ENCODE measurements around the gene SGIP1.

SGIP1 gene

DNA sequence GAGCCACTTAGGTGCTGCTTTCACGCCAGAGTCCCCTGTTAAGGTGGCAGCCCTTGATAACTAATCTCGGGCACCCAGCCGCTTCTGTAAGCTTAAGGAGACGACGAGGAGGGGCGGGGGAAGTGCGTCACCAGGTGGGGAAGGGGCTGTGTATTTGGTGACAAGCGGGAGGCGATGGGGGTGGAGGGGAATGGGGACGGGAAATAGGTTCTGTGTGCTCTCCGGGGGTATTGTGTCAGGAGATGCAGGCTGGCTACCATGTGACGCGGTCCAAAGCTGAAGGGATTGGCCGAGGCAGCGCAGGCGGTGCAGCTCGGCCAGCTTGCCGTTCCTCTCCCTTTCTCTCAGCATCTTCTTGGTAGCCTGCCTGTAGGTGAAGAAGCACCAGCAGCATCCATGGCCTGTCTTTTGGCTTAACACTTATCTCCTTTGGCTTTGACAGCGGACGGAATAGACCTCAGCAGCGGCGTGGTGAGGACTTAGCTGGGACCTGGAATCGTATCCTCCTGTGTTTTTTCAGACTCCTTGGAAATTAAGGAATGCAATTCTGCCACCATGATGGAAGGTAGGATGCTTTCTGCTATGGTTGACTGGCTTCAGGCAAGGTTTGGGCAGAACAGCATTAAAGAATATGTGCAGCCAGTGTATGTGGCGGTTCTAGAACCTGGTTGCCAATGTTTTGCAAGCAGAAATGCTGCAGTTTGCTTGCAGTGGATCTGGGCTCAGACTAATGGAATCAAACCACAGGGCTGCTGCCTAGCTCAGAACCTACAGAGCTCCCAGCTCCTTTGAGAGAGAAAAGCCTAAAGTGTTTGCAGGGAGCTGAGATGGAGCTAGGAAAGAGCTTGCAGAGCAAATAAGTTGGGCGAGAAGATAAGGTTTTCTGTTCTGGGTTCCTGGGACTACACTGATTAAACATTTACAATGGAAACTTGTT is at the start of gene SGIP1:
Gene SGIP1, plus strand, starts transcription at position 350 of the 937 bp plus-strand sequence. Its CDS starts 206 bp downstream, at position 556.
- peak; percentile 56 for DNase-seq

GRCh38 chr1:66489151-66489550 is 44.8 kb upstream of the SGIP1 start:
- DNase-seq: no peak

- no peak for DNase-seq
Observed at GRCh38 chr1:66489972-66490601, 43.9 kb upstream of the SGIP1 start.

DNA sequence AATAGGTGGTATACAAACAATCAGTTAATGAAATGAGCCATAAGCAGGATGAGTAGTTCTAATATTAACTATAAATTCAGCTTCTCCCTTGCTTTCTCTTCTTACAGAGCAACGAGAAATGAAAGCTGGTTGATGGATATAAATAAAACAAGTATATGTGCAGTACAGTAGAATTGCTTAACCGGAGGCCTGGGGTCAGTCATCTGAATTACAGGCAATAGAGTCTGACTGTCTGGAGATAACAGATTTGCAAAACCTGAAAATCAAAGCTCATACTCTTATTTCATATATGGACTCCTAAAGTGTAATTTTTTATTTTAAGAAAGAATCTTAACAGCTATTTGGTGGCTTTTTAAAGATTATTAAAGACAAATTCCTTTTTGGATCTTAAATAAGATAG is 43.1 kb upstream of the SGIP1 start:
- DNase-seq: no peak

- no peak for DNase-seq
Observed at GRCh38 chr1:66492424-66492823, 41.5 kb upstream of the SGIP1 start.

DNA sequence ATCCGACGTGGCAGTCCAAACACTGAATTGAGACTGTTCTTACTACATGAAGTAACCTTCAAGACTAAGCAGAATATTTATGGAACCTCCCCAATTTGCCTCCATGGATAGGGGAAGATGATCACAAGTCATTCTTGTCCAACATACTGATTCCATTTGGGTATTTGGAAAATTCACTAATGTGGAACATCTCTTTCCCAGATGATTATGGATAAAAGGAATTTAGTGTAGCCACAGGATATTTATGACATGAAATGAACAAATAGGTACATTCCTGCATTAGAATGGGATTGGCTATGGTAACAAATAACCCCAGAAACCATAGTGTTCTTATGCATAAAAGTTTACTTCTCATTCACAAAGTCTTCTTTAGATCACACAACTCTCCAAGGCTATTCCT is 40.2 kb upstream of the SGIP1 start:
- no peak for DNase-seq

- DNase-seq: no peak
Observed at GRCh38 chr1:66494482-66494881, 39.5 kb upstream of the SGIP1 start.

DNA sequence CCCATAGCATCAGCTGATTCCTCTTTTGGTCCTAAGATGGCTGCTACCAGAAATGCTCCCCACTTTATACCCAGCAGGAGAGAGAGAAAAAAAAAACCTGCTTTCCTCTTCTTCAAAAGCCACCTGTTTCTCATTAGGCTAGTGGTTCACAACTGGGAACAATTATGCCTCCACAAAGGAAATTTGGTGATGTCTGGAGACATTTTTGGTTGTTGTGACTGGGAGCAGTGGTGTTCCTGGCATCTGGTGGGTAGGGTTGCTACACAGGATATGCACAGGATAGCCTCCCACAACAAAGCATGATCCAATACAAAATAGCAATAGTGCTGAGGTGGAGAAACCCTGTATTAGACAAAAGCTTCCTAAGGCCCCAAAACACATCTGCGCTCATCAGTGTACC is 38.5 kb upstream of the SGIP1 start:
- DNase-seq: no peak

DNA sequence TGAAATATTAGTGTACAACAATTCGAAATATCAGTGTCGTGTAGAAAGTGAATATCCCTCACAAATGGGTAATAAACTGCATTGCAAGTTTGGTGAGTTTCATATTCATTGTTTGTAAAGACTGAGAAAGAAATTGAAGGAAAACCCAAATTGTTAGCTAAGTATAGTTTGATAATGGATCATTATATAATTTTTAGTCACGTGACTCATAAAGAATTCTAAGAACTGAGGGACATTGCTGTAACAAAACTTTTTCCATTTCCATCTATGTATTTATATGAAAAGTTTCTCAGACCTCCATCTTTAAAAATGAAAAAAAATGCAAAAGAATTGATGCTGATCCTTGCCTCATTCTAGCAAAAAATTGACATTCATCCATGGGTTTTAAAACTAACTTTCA is 36.0 kb upstream of the SGIP1 start:
- no peak for DNase-seq

GRCh38 chr1:66500301-66500700 is 33.7 kb upstream of the SGIP1 start:
- no peak for DNase-seq

GRCh38 chr1:66502086-66502485 is 31.9 kb upstream of the SGIP1 start:
- DNase-seq: no peak

DNA sequence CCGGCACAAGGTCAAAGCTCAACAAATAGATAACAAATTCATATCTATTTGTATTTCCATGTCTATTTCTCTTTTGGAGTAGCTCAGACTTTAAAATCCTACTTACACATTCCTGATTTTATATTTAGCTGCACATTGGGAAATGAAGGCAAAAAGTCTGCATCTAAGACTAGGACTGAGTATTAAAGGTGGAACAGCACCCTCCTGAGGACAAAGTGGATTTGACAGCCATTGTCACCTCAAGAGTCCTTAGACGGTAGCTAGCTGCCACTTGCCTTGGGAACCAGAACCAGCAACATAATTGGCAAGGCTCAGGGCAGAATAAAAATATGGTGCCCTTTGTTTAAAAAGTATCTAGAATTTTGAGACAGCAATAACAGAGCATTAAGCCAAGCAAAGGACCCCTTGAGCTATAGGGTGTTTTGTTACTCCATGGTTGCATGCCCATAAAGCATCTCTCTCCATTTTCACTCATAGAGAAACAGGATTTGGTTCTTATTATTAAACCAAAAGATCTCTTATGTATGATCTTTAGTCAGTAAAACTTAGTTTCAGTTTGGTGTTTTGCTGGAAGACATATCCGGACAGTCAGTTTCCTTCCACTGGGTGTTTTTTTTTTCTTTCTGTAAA is 30.0 kb upstream of the SGIP1 start:
- peak; percentile 64 for DNase-seq

DNA sequence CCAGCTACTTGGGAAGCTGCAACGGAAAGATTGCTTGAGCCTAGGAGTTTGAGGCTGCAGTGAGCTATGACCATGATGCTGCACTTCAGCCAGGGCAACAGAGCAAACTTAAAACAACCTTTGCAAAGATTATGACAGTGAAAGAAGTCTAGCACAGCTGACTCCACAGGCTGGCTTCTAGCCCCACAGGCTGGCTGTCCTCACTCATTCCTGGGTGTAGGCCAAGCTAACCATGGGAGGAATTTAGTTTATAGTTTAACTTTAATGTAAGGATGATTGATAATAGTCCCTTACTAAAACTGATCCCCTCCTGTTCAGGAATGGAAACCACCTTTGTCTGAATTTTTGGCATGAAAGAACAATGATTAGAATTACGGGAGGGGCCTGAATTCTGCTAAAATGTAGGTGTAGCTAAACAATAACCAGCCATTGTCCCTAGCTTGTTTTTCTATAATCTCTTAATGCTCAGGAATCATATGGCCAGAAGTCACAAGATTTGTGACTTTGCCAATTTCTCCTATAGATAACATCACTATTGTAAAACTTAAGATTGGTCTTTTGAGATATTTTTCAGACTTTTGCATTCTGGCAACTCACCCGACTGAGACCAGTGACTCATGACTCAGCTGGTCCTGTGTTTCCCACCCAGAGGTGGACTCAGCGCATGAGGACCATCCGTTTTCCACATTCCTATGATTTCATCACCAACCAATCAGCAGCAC is 28.1 kb upstream of the SGIP1 start:
- no peak for DNase-seq

GRCh38 chr1:66506393-66506687 is 27.6 kb upstream of the SGIP1 start:
- DNase-seq: no peak

GRCh38 chr1:66506991-66507390 is 27.0 kb upstream of the SGIP1 start:
- no peak for DNase-seq

DNA sequence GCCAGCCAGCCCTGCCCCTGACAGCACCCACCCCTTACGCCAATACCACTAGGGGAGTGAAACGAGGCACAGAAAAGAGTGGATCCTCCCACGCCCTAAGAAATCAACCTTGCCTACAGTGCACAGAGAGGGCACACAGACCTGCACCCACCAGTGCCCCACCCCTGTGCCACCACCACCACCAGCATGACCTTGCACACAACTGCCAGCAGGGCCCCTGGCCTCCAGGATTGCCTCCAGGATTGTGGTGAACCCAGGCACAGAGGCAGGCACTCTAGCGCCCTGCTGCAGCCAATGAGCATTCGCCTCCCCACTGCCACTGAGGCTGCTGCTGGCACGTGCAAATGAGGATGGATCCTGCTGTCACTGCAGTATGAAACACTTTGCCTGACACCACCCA is 23.5 kb upstream of the SGIP1 start:
- no peak for DNase-seq

DNA sequence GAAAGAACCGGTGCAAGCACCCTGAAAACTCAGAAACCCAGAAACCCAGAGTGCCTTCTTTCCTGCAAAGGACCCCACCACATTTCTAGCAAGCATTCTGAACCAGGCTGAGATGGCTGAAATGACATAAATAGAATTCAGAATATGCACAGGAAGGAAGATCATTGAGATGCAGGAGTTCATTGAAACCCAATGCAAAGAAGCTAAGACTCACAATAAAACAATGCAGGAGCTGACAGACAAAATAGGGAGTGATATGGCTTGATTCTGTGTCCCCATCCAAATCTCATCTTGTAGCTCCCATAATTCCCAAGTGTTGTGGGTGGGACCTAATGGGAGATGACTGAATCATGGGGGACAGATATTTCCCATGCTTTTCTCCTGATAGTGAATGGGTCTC is 22.8 kb upstream of the SGIP1 start:
- no peak for DNase-seq

GRCh38 chr1:66517959-66518358 is 16.0 kb upstream of the SGIP1 start:
- no peak for DNase-seq

DNA sequence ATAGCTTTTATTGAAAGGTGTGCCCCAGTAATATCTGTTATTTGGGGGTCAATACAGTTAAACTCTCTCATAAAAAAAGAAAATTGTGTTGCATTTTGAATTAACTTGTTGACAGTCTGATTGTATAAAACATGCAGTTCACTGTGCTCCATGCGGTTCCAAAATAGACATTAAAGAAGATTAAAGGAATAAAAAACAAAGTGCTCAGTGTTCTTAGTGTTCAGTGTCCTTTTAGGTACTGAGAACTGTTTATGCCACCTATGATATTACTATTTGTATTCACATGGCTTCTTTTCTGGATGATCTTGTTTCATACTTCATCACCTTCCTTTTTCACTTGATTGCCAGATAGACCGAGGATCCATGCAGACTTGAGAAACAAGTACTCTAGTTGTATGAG is 15.3 kb upstream of the SGIP1 start:
- DNase-seq: no peak

GRCh38 chr1:66519992-66520391 is 14.0 kb upstream of the SGIP1 start:
- DNase-seq: no peak

DNA sequence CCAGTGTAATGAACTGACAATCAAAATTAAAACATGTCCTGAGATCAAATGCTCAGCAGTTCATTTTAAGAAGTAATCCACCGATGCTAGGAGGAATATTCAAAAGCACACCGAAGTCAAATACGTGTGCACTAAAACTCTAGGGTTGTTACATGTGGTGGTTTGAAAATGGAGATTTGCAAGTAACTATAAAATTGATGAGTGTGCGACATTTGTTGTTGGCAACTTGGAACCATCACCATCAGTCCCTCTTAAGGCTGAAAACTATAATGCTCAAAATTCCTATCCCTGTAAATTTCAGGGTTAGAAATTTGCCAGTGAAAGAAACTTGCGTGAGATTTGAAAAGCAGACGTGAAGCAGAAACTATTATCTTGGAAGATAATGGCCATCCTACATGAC is 13.3 kb upstream of the SGIP1 start:
- DNase-seq: no peak

DNA sequence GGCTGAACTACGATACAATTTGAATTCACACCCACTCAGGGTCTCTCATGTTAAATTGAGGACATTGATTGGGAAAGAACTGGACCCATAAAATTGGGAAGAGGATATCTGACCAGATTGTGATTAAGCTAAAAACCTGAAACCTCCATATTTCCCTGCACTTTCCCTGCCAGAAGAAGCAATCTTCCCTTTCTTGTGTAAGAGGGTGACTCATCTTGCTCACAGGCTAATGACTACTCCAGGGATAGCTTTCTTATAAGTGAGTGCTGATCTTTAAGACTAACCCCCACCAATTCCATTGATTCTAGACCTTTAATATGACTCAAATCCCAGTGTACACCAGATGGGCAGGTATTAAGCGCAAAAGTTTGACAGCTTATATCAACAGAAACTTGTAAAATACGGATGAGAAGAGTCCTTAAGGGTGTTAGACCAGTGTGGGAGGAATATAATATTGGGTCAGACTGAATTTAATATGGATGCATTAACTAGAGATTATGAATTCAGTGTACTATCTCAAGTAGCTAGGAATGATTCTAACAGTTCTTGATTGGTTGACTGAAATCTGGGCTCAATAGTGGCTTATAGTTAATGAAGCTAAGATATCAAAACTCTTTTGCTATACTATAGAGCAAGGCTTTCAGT is 12.1 kb upstream of the SGIP1 start:
- DNase-seq: no peak

DNA sequence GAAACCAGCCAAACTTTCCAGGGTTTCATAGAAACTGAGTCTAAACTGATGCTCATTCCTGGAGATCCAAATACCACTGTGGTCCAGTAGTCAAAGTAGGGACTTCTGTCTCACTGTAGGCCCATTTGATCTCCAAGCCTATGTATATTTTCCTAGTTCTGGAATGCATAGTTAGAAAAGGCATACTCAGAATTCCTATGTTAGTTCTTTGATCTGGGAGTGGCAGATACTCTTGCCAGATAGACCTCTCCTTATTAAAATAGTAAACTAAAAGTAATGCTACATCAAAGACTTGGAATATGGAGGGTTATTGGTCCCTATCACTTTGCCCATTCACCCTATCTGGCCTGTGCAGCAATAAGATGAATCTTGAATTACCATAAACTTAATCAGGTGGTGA is 10.4 kb upstream of the SGIP1 start:
- DNase-seq: no peak
